Gastrocnemius medialis (tissue), 4 donors: ENCODE data around the gene CKAP4.

ENCODE experiments used
- POLR2A ChIP-seq, 2 donors: fragments of 450-650 bp; IDR thresholded peaks; one replicate each; pipeline ENCODE4 v1.6.1; 2017; ENCODE audit warnings: antibody characterized with exemption in 2 of 2, mild to moderate bottlenecking in 2 of 2, moderate library complexity in 2 of 2
- TF ChIP-seq, protein P1 (sequence below), 5 experiments: fragments of 450-650 bp in 3 of 5; fragments of 200-600 bp in 2 of 5; sonication (generic) in 2 of 5; IDR thresholded peaks in 4 of 5; conservative IDR thresholded peaks in 1 of 5; 1 replicate in 4 of 5; 2 replicates in 1 of 5; pipeline ENCODE4 v1.5.1; 2016 to 2019; ENCODE audit warnings: antibody characterized with exemption in 5 of 5, mild to moderate bottlenecking in 3 of 5, moderate library complexity in 3 of 5

DNA sequence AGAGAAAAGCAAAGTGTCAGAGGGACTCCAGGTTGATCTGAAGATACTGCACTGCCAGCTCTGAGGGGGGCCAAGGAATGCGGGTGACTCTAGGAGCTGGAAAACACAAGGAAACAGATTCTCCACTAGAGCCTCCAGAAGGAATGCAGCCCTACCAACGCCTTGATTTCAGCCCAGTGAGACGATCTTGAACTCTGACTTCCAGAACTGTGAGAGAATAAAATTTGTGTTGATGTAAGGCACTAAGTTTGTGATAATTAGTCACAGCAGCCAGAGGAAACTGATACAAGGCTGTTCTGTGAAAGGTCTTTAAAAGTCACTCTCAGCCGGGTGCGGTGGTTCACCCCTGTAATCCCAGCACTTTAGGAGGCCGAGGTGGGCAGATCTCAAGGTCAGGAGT lies 34.2 kb downstream of the CKAP4 start:
- TF ChIP-seq, protein P1, sequence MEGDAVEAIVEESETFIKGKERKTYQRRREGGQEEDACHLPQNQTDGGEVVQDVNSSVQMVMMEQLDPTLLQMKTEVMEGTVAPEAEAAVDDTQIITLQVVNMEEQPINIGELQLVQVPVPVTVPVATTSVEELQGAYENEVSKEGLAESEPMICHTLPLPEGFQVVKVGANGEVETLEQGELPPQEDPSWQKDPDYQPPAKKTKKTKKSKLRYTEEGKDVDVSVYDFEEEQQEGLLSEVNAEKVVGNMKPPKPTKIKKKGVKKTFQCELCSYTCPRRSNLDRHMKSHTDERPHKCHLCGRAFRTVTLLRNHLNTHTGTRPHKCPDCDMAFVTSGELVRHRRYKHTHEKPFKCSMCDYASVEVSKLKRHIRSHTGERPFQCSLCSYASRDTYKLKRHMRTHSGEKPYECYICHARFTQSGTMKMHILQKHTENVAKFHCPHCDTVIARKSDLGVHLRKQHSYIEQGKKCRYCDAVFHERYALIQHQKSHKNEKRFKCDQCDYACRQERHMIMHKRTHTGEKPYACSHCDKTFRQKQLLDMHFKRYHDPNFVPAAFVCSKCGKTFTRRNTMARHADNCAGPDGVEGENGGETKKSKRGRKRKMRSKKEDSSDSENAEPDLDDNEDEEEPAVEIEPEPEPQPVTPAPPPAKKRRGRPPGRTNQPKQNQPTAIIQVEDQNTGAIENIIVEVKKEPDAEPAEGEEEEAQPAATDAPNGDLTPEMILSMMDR (IDR thresholded peaks at IDR 0.05 in 4 of 5, conservative IDR thresholded peaks at IDR 0.05 in 1 of 5): no peak
- TF ChIP-seq POLR2A (IDR thresholded peaks at IDR 0.05): no peak
